ENCODE measurements around the gene SDK2. TPM values are rescaled to one million over a fixed set of nuclear protein-coding genes. Genes with fewer than 3 reads are reported as not detected.

Gene SDK2
- total and polyA plus RNA-seq, 2 experiments from 2014 or later, result 0.59 to 1.2 TPM

- 73% methylated on average over 16 of the region's 16 CpGs for WGBS (ENCODE audit: low lambda C conversion rate, missing lambda C conversion rate)
- DNase-seq (ENCODE audit: low spot score), result no peak
Observed at GRCh38 chr17:73586275-73586832, 57.9 kb downstream of the SDK2 start.

GRCh38 chr17:73585583-73585982 is 58.7 kb downstream of the SDK2 start:
- Histone ChIP-seq H3K27ac (no peak overlapping the region), H4K20me1 (ENCODE audit: insufficient read depth, poor library complexity, severe bottlenecking) (no peaks in the 10 kb centered on the region), H3K27me3 (peaks cover 15% of the 10 kb centered on the region), H3K79me2 (no peaks in the 10 kb centered on the region), H3K9me3 (ENCODE audit: low read depth) (no peaks in the 10 kb centered on the region), H3K4me2 (no peak overlapping the region), H3K4me1 (ENCODE audit: insufficient read depth) (no peaks in the 10 kb centered on the region), H2AFZ (no peak overlapping the region), H3K4me3 (no peak overlapping the region), H3K36me3 (replicated peaks; ENCODE audit: insufficient read depth, low read depth) (no peaks in the 10 kb centered on the region), H3K9me2 (replicated peaks; ENCODE audit: insufficient read depth) (no peaks in the 10 kb centered on the region)
- DNase-seq (ENCODE audit: low spot score), result no peak
- TF ChIP-seq EZH2 (IDR thresholded peaks at IDR 0.05; ENCODE audit: borderline replicate concordance), result no peak
- TF ChIP-seq EZH2phosphoT487 (IDR thresholded peaks at IDR 0.05; ENCODE audit: low read depth, severe bottlenecking, unreplicated experiment), result no peak
- TF ChIP-seq CTCF (IDR thresholded peaks at IDR 0.05; ENCODE audit: poor library complexity), result no peak
- WGBS (ENCODE audit: low lambda C conversion rate, missing lambda C conversion rate), result 94% methylated on average over 5 of the region's 5 CpGs

More at GRCh38 chr17:73586275-73586832, 57.9 kb downstream of the SDK2 start:
- Histone ChIP-seq H3K27ac (no peak overlapping the region), H3K9me3 (ENCODE audit: low read depth) (no peaks in the 10 kb centered on the region), H3K79me2 (no peaks in the 10 kb centered on the region), H4K20me1 (ENCODE audit: insufficient read depth, poor library complexity, severe bottlenecking) (no peaks in the 10 kb centered on the region), H3K4me2 (no peak overlapping the region), H3K27me3 (peaks cover 16% of the 10 kb centered on the region), H3K36me3 (replicated peaks; ENCODE audit: insufficient read depth, low read depth) (no peaks in the 10 kb centered on the region), H3K9me2 (replicated peaks; ENCODE audit: insufficient read depth) (no peaks in the 10 kb centered on the region), H2AFZ (no peak overlapping the region), H3K4me1 (ENCODE audit: insufficient read depth) (no peaks in the 10 kb centered on the region), H3K4me3 (no peak overlapping the region)
- no peak for TF ChIP-seq CTCF (IDR thresholded peaks at IDR 0.05; ENCODE audit: poor library complexity)
- TF ChIP-seq EZH2phosphoT487 (IDR thresholded peaks at IDR 0.05; ENCODE audit: low read depth, severe bottlenecking, unreplicated experiment), result no peak
- TF ChIP-seq EZH2 (IDR thresholded peaks at IDR 0.05; ENCODE audit: borderline replicate concordance), result no peak

GRCh38 chr17:73584987-73585386 is 59.3 kb downstream of the SDK2 start:
- Histone ChIP-seq H3K27ac (no peak overlapping the region), H3K4me1 (ENCODE audit: insufficient read depth) (no peaks in the 10 kb centered on the region), H3K4me2 (no peak overlapping the region), H3K27me3 (peaks cover 9% of the 10 kb centered on the region), H2AFZ (no peak overlapping the region), H3K9me2 (replicated peaks; ENCODE audit: insufficient read depth) (no peaks in the 10 kb centered on the region), H3K9me3 (ENCODE audit: low read depth) (no peaks in the 10 kb centered on the region), H3K36me3 (replicated peaks; ENCODE audit: insufficient read depth, low read depth) (no peaks in the 10 kb centered on the region), H4K20me1 (ENCODE audit: insufficient read depth, poor library complexity, severe bottlenecking) (no peaks in the 10 kb centered on the region), H3K4me3 (no peak overlapping the region), H3K79me2 (no peaks in the 10 kb centered on the region)
- DNase-seq (ENCODE audit: low spot score), result no peak
- WGBS (ENCODE audit: low lambda C conversion rate, missing lambda C conversion rate), result 99% methylated on average over 5 of the region's 5 CpGs
- no peak for TF ChIP-seq EZH2 (IDR thresholded peaks at IDR 0.05; ENCODE audit: borderline replicate concordance)
- TF ChIP-seq CTCF (IDR thresholded peaks at IDR 0.05; ENCODE audit: poor library complexity), result no peak

- 98% methylated on average over 11 of the region's 11 CpGs for WGBS (ENCODE audit: low lambda C conversion rate, missing lambda C conversion rate)
- no peaks in the 10 kb centered on the region for H3K9me2 ChIP-seq (replicated peaks; ENCODE audit: insufficient read depth)
- H4K20me1 ChIP-seq (ENCODE audit: insufficient read depth, poor library complexity, severe bottlenecking), result no peaks in the 10 kb centered on the region
- no peak overlapping the region for H2AFZ ChIP-seq
- H3K36me3 ChIP-seq (replicated peaks; ENCODE audit: insufficient read depth, low read depth), result no peaks in the 10 kb centered on the region
- no peak for DNase-seq (ENCODE audit: low spot score)
- H3K79me2 ChIP-seq, result no peaks in the 10 kb centered on the region
- no peak overlapping the region for H3K27ac ChIP-seq
- no peak overlapping the region for H3K4me3 ChIP-seq
- H3K27me3 ChIP-seq, result peaks cover 6% of the 10 kb centered on the region
- no peak for TF ChIP-seq EZH2phosphoT487 (IDR thresholded peaks at IDR 0.05; ENCODE audit: low read depth, severe bottlenecking, unreplicated experiment)
- TF ChIP-seq CTCF (IDR thresholded peaks at IDR 0.05; ENCODE audit: poor library complexity), result no peak
- TF ChIP-seq EZH2 (IDR thresholded peaks at IDR 0.05; ENCODE audit: borderline replicate concordance), result no peak
- H3K4me1 ChIP-seq (ENCODE audit: insufficient read depth), result no peaks in the 10 kb centered on the region
- H3K4me2 ChIP-seq, result no peak overlapping the region
- H3K9me3 ChIP-seq (ENCODE audit: low read depth), result no peaks in the 10 kb centered on the region
Observed at GRCh38 chr17:73584049-73584448, 60.2 kb downstream of the SDK2 start.

Data from hepatocyte (in vitro differentiated cells).